ENCODE data around the gene C6orf132.
"Not testable (repeated sequence)": the region's sequence is repeated elsewhere in the genome, so short reads cannot be mapped to it uniquely, and the experiment has no call there.

The C6orf132 gene

DNA sequence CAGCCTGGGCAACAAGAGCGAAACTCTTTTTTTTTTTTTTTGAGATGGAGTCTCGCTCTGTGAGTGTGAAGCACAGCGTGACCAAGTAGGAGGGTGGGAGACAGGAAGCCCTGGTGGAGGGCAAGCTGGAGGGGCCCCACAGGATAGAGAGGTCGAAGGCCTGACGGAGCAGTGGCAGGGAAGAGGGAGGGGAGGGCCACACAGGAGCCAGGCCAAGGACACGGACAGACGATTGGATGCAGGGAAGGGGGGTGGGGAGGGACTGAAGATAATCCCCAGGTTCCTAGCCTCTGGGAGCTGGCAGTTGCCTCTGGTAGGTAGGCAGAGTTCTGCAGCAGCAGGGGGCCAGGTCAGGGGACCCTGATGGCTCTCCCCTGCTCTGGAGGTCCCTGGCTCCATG is 20.0 kb upstream of the C6orf132 start:
- H3K27ac ChIP-seq (ENCODE audit: low read length), result no peak overlapping the region
- WGBS (ENCODE audit: insufficient coverage, insufficient read length), result no CpG with 5 or more reads among the region's 7 CpGs
- H3K4me1 ChIP-seq (ENCODE audit: control insufficient read depth, insufficient read depth, low read length), result peaks cover 2% of the 10 kb centered on the region
- no peak overlapping the region for H3K4me3 ChIP-seq (ENCODE audit: low read length)
- DNase-seq (ENCODE audit: low read depth, low spot score), result no peak
- no peaks in the 10 kb centered on the region for H3K27me3 ChIP-seq (ENCODE audit: control insufficient read depth, insufficient read depth, low read length)
- no peaks in the 10 kb centered on the region for H3K9me3 ChIP-seq (ENCODE audit: control insufficient read depth, insufficient read depth, low read length)
- H3K36me3 ChIP-seq (ENCODE audit: control insufficient read depth, insufficient read depth, low read length), result no peaks in the 10 kb centered on the region

DNA sequence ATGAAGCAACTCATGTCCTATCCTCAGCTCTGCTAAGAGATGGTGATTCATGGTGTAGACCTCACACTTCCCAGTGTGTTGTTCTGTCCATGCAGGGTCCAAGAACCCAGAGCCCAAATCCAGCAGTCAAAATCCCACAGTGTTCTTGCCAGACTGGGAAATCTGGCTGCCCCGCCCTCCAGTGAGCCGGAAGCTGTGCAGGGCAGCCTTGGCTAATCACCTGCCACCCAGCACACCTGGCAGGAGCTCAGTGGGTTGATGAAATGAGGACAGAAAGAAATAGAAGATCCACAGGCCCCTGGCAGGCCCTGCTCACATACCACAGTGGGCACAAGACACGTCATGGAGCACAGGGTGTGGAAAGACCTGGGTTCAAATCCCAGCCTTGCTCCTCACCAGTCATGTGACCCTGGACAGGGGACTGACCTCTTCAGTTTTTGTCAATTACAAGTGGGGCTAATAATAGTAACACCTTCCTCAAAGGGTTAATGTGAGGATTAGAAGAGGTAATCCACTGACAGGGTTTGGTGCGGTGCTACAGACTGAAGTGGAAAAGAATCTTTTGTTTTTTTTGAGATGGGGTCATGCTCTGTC is 17.1 kb upstream of the C6orf132 start:
- H3K9me3 ChIP-seq (ENCODE audit: control insufficient read depth, insufficient read depth, low read length), result no peaks in the 10 kb centered on the region
- H3K27ac ChIP-seq (ENCODE audit: low read length), result no peak overlapping the region
- H3K4me3 ChIP-seq (ENCODE audit: low read length), result no peak overlapping the region
- no peaks in the 10 kb centered on the region for H3K27me3 ChIP-seq (ENCODE audit: control insufficient read depth, insufficient read depth, low read length)
- no peak for DNase-seq (ENCODE audit: low read depth, low spot score)
- H3K4me1 ChIP-seq (ENCODE audit: control insufficient read depth, insufficient read depth, low read length), result peaks cover 5% of the 10 kb centered on the region
- no CpG with 5 or more reads among the region's 4 CpGs for WGBS (ENCODE audit: insufficient coverage, insufficient read length)
- H3K36me3 ChIP-seq (ENCODE audit: control insufficient read depth, insufficient read depth, low read length), result no peaks in the 10 kb centered on the region

DNA sequence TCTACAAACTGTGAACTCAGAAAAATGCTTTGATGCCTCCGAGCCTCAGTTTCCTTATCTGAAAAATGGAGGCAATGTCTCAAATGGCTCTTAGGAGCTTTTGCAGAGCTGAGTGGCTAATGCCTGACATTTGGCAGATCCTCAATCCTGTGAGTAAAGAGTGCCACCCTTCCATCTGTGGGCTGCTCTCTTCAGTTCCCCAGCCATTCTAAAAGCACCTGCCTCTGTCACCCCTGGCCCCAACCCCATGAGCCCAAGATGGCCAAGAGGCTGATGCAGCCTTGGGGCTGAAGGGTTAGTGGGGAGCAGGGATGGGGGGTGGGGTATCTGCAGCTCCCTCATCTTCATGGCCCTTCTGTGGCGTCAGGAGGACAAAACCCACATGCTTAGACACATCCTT is 16.2 kb upstream of the C6orf132 start:
- DNase-seq (ENCODE audit: low read depth, low spot score), result no peak
- H3K36me3 ChIP-seq (ENCODE audit: control insufficient read depth, insufficient read depth, low read length), result no peaks in the 10 kb centered on the region
- H3K9me3 ChIP-seq (ENCODE audit: control insufficient read depth, insufficient read depth, low read length), result no peaks in the 10 kb centered on the region
- WGBS (ENCODE audit: insufficient coverage, insufficient read length), result no CpG with 5 or more reads among the region's 2 CpGs
- H3K4me3 ChIP-seq (ENCODE audit: low read length), result no peak overlapping the region
- H3K27ac ChIP-seq (ENCODE audit: low read length), result no peak overlapping the region
- peaks cover 3% of the 10 kb centered on the region for H3K4me1 ChIP-seq (ENCODE audit: control insufficient read depth, insufficient read depth, low read length)
- H3K27me3 ChIP-seq (ENCODE audit: control insufficient read depth, insufficient read depth, low read length), result no peaks in the 10 kb centered on the region

DNA sequence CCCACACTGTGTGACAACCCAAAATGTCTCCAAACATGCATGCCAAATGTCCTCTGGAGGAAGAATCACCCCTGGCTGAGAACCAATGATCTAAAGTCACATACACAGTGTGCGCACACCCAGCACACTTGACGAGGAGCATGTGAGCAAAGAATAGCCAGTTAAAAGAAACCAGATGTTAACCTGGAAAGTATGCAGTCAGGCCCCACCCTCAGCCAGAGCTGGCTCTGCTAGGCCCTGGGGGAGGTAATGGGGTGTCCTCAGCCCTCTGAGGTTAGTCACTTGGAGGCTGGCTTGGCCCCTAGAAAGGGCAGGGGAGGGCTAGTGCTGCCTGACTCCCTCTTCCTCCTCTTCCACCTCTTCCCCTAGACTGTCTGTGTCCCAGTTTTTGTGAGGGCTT is 15.6 kb upstream of the C6orf132 start:
- WGBS (ENCODE audit: insufficient coverage, insufficient read length), result no CpG with 5 or more reads among the region's 2 CpGs
- no peaks in the 10 kb centered on the region for H3K27me3 ChIP-seq (ENCODE audit: control insufficient read depth, insufficient read depth, low read length)
- no peak for DNase-seq (ENCODE audit: low read depth, low spot score)
- no peaks in the 10 kb centered on the region for H3K9me3 ChIP-seq (ENCODE audit: control insufficient read depth, insufficient read depth, low read length)
- H3K4me1 ChIP-seq (ENCODE audit: control insufficient read depth, insufficient read depth, low read length), result peaks cover 3% of the 10 kb centered on the region
- no peaks in the 10 kb centered on the region for H3K36me3 ChIP-seq (ENCODE audit: control insufficient read depth, insufficient read depth, low read length)
- no peak overlapping the region for H3K4me3 ChIP-seq (ENCODE audit: low read length)
- H3K27ac ChIP-seq (ENCODE audit: low read length), result no peak overlapping the region

DNA sequence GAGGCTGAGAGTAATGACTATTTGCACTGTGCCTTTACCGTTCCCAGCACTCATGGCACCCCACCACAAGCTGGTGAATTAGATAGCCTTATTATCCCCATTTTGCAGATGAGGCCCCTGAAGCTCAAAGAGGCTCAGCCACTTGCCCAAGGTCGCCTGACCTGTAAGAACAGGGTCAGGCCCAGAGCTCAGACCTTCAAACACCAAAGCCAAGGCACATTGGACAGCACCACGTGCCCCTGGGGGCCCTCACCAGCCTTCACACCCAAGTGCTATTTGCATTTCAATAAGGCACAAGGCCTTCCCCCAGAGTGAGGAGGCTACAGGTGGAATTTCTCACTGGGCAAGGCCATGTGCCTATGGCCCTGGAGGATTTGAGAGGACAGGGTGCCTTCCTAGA is 14.2 kb upstream of the C6orf132 start:
- no peak overlapping the region for H3K4me3 ChIP-seq (ENCODE audit: low read length)
- no CpG with 5 or more reads among the region's 3 CpGs for WGBS (ENCODE audit: insufficient coverage, insufficient read length)
- H3K27ac ChIP-seq (ENCODE audit: low read length), result no peak overlapping the region

DNA sequence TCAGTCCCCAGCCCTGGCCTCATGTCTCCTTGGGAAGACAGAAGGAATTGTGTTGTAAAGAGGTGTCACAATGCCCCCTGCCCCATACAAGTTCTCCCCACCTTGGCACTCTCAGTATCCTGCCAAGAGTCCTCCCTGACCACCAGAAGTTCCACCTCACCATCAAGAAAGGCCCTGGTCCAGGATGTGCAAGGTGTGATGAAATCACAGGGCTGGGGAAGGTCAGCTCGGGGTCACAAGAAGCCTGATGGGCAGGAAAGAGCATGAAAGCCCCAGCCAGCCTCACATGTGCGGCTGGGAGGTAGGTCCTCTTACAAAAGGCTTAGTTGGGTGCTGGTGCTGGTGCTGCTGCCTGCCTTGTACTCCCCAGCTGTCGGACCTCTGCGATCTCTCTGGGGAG is 12.9 kb upstream of the C6orf132 start:
- WGBS (ENCODE audit: insufficient coverage, insufficient read length), result no CpG with 5 or more reads among the region's 4 CpGs
- Histone ChIP-seq H3K27ac (ENCODE audit: low read length) (no peak overlapping the region), H3K9me3 (ENCODE audit: control insufficient read depth, insufficient read depth, low read length) (no peaks in the 10 kb centered on the region), H3K36me3 (ENCODE audit: control insufficient read depth, insufficient read depth, low read length) (no peaks in the 10 kb centered on the region), H3K4me3 (ENCODE audit: low read length) (no peak overlapping the region), H3K27me3 (ENCODE audit: control insufficient read depth, insufficient read depth, low read length) (no peaks in the 10 kb centered on the region), H3K4me1 (ENCODE audit: control insufficient read depth, insufficient read depth, low read length) (peaks cover 3% of the 10 kb centered on the region)
- DNase-seq (ENCODE audit: low read depth, low spot score), result no peak

More for the DNA sequence above, 14.2 kb upstream of the C6orf132 start:
- Histone ChIP-seq H3K36me3 (ENCODE audit: control insufficient read depth, insufficient read depth, low read length) (no peaks in the 10 kb centered on the region), H3K27me3 (ENCODE audit: control insufficient read depth, insufficient read depth, low read length) (no peaks in the 10 kb centered on the region), H3K4me1 (ENCODE audit: control insufficient read depth, insufficient read depth, low read length) (peaks cover 3% of the 10 kb centered on the region), H3K9me3 (ENCODE audit: control insufficient read depth, insufficient read depth, low read length) (no peaks in the 10 kb centered on the region)
- DNase-seq (ENCODE audit: low read depth, low spot score), result no peak

DNA sequence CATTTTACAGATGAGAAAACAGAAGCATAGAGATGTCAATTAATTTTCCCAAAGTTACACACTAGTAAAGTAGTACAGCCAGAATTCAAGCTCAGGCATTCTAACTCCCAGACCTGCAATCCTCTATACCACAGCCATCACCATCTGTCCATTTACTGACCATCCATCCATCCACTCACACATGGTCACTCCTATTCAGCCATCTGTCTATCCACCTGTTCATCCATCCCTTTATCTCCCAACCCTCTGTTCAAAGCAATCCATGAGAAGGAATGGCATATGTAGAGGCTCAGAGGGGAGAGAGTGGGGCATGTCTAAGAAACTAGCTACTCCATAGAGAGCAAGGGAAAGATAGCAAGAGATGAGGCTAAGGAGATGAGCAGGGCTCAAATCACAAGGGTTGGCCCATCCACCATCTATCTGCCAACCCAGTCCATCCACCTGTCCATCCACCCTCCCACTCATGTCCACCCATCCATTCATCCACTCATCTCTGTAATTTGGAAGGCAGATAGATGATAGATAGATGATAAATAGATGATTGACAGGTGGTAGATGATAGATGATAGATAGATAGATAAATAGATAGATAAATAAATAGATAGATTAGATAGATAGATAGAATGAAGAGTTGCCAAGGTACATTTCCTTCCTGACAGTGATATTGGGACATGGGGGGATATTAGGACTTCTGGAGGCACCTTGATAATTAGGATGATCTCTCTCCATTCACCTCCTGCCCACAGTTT is 12.2 kb upstream of the C6orf132 start:
- Histone ChIP-seq H3K27me3 (ENCODE audit: control insufficient read depth, insufficient read depth, low read length) (no peaks in the 10 kb centered on the region), H3K4me1 (ENCODE audit: control insufficient read depth, insufficient read depth, low read length) (peaks cover 3% of the 10 kb centered on the region), H3K27ac (ENCODE audit: low read length) (no peak overlapping the region), H3K36me3 (ENCODE audit: control insufficient read depth, insufficient read depth, low read length) (no peaks in the 10 kb centered on the region), H3K9me3 (ENCODE audit: control insufficient read depth, insufficient read depth, low read length) (no peaks in the 10 kb centered on the region), H3K4me3 (ENCODE audit: low read length) (no peak overlapping the region)
- DNase-seq (ENCODE audit: low read depth, low spot score), result no peak

DNA sequence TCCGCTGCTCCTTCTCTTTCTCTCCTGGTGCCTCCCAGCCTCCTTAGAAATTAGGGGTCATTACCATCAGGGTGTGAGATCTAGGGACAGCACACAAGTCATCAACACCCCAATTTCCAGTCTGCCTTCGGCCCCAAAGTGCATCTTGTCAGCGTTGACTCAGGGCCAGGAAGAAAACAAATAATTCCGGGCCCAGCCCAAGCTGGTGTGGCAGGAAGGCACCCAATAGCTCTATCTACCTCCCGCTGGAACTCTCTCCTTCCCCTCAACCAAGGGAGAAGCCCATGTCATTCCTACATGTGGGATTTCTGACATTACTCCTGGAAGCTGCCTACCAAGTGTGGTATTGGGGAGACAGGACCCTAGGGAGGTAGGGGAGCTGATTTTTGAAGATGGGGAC is 11.5 kb upstream of the C6orf132 start:
- Histone ChIP-seq H3K4me1 (ENCODE audit: control insufficient read depth, insufficient read depth, low read length) (peaks cover 3% of the 10 kb centered on the region), H3K36me3 (ENCODE audit: control insufficient read depth, insufficient read depth, low read length) (no peaks in the 10 kb centered on the region), H3K27ac (ENCODE audit: low read length) (no peak overlapping the region)

DNA sequence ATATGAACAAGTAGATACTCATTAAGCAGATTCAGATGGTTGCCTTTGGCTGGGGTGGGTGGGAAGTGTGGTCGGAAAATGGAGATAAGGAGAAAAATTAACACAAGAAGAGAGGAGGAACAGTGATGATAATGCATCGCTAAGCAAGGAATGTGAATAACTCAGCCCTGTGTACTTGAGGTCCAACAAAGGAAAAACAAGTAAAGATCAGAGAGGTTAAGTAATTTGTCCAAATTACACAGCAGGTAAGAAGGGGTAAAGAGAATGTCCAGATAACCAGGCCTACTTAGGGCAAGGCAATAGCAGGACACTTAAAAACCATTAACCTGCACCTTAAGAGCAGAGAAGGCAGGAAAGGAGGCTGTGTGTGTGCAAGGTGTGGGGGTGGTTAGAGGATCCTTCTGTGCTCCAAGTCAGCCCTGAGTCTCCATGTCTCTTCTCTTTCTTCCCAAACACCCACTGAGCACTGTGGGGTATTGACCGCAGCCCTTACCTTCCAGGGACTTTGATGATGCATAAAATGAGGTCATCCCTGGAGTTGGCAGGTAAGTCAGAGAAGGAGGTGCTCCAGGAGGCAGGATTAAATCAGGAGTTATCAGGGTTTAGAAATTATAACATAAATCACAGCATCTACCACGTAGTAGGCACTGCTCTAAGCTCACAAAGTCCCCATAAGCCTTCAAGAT is 10.3 kb upstream of the C6orf132 start:
- 100% methylated on average over 1 of the region's 4 CpGs for WGBS (ENCODE audit: insufficient coverage, insufficient read length)
- not testable (repeated sequence) for H3K4me1 ChIP-seq (ENCODE audit: control insufficient read depth, insufficient read depth, low read length); H3K36me3 ChIP-seq (ENCODE audit: control insufficient read depth, insufficient read depth, low read length); DNase-seq (ENCODE audit: low read depth, low spot score); H3K27ac ChIP-seq (ENCODE audit: low read length); H3K4me3 ChIP-seq (ENCODE audit: low read length); H3K9me3 ChIP-seq (ENCODE audit: control insufficient read depth, insufficient read depth, low read length); H3K27me3 ChIP-seq (ENCODE audit: control insufficient read depth, insufficient read depth, low read length)

More for the DNA sequence above, 11.5 kb upstream of the C6orf132 start:
- no CpG with 5 or more reads among the region's 5 CpGs for WGBS (ENCODE audit: insufficient coverage, insufficient read length)
- DNase-seq (ENCODE audit: low read depth, low spot score), result no peak
- Histone ChIP-seq H3K9me3 (ENCODE audit: control insufficient read depth, insufficient read depth, low read length) (no peaks in the 10 kb centered on the region), H3K27me3 (ENCODE audit: control insufficient read depth, insufficient read depth, low read length) (no peaks in the 10 kb centered on the region), H3K4me3 (ENCODE audit: low read length) (no peak overlapping the region)

DNA sequence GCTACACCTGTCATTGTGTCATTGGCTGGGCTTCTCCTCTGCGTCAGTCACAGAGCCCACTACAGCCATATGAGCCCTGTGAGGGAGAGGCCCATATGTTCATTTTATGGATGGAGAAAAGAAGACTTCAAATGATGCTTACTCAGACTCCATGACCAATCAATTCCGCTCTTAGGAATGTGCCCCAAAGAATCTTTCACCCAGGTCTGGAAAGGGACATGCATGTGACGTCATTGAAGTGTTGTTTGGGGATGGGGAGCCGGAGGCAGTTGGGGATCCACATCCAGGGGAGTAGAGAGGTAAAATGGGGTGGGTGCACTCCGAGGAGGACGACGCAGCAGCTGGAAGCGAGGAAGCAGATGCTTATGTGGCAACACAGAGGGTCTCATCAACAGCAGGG is 9.6 kb upstream of the C6orf132 start:
- DNase-seq (ENCODE audit: low read depth, low spot score), result no peak
- H3K27me3 ChIP-seq (ENCODE audit: control insufficient read depth, insufficient read depth, low read length), result no peaks in the 10 kb centered on the region
- H3K4me1 ChIP-seq (ENCODE audit: control insufficient read depth, insufficient read depth, low read length), result peaks cover 5% of the 10 kb centered on the region
- no peak overlapping the region for H3K4me3 ChIP-seq (ENCODE audit: low read length)
- WGBS (ENCODE audit: insufficient coverage, insufficient read length), result no CpG with 5 or more reads among the region's 8 CpGs
- no peak overlapping the region for H3K27ac ChIP-seq (ENCODE audit: low read length)
- no peaks in the 10 kb centered on the region for H3K9me3 ChIP-seq (ENCODE audit: control insufficient read depth, insufficient read depth, low read length)
- no peaks in the 10 kb centered on the region for H3K36me3 ChIP-seq (ENCODE audit: control insufficient read depth, insufficient read depth, low read length)

Measured in iPS DF 6.9 (cell line).